Measurements from ENCODE around the gene PYGB.

PYGB gene

GRCh38 chr20:25252686-25253421 is 5.0 kb downstream of the PYGB start (continued):
- TF ChIP-seq ZNF639 (tag by site-specific recombination; IDR thresholded peaks at IDR 0.05) (peak; percentile 81; the same call in 1 of the 2 replicates), YY1 (tag by site-specific recombination; IDR thresholded peaks at IDR 0.05) (no peak), PRDM4 (tag by site-specific recombination; IDR thresholded peaks at IDR 0.05) (peak; percentile 100), ZNF701 (tag by site-specific recombination; IDR thresholded peaks at IDR 0.05) (no peak), ZNF707 (tag by site-specific recombination; IDR thresholded peaks at IDR 0.05) (no peak), ZNF2 (tag by site-specific recombination; IDR thresholded peaks at IDR 0.05) (no peak), ZNF792 (tag by site-specific recombination; IDR thresholded peaks at IDR 0.05) (no peak), ZNF350 (tag by site-specific recombination; IDR thresholded peaks at IDR 0.05) (no peak), SP7 (tag by site-specific recombination; IDR thresholded peaks at IDR 0.05) (peak; percentile 100), ZNF214 (tag by site-specific recombination; IDR thresholded peaks at IDR 0.05; ENCODE audit: borderline replicate concordance) (no peak), ZNF510 (tag by site-specific recombination; IDR thresholded peaks at IDR 0.05; ENCODE audit: insufficient replicate concordance) (no peak), ZNF366 (tag by site-specific recombination; conservative IDR thresholded peaks at IDR 0.05) (peak; percentile 96), PRDM1 (tag by site-specific recombination; IDR thresholded peaks at IDR 0.05) (no peak), ZNF791 (tag by site-specific recombination; IDR thresholded peaks at IDR 0.05) (no peak), ZFP3 (tag by site-specific recombination; IDR thresholded peaks at IDR 0.05; ENCODE audit: low read depth) (no peak), ZNF544 (tag by site-specific recombination; IDR thresholded peaks at IDR 0.05) (no peak), GLI2 (tag by site-specific recombination; IDR thresholded peaks at IDR 0.05; ENCODE audit: borderline replicate concordance, low read depth) (peak; percentile 90), ZNF623 (tag by site-specific recombination; IDR thresholded peaks at IDR 0.05) (no peak), HIC1 (tag by site-specific recombination; IDR thresholded peaks at IDR 0.05) (peak; percentile 71), ZNF600 (tag by site-specific recombination; IDR thresholded peaks at IDR 0.05) (peak; percentile 94), ZFHX2 (tag by site-specific recombination; conservative IDR thresholded peaks at IDR 0.05) (0 out of 2 replicates have a peak, but pooled peaks have one; percentile 31), ZBTB11 (tag by site-specific recombination; conservative IDR thresholded peaks at IDR 0.05; ENCODE audit: low read depth) (no peak), ZNF404 (tag by site-specific recombination; IDR thresholded peaks at IDR 0.05) (no peak), ZNF776 (tag by site-specific recombination; IDR thresholded peaks at IDR 0.05; ENCODE audit: borderline replicate concordance) (no peak), ZNF843 (tag by site-specific recombination; IDR thresholded peaks at IDR 0.05) (peak; percentile 96), PRDM10 (tag by site-specific recombination; IDR thresholded peaks at IDR 0.05) (peak; percentile 70), ZNF76 (tag by site-specific recombination; IDR thresholded peaks at IDR 0.05; ENCODE audit: borderline replicate concordance, low read depth) (no peak)
